LNCAP (cell line): ENCODE measurements around the gene PANK4.

Source experiments
- CTCF ChIP-seq: fragments of 450-650 bp; IDR thresholded peaks from 2 replicates; pipeline ENCODE4 v1.5.1; 2017; ENCODE audit warnings: mild to moderate bottlenecking

Gene PANK4

GRCh38 chr1:2488688-2489087, 37.7 kb downstream of the PANK4 start:
- TF ChIP-seq CTCF = no peak

DNA sequence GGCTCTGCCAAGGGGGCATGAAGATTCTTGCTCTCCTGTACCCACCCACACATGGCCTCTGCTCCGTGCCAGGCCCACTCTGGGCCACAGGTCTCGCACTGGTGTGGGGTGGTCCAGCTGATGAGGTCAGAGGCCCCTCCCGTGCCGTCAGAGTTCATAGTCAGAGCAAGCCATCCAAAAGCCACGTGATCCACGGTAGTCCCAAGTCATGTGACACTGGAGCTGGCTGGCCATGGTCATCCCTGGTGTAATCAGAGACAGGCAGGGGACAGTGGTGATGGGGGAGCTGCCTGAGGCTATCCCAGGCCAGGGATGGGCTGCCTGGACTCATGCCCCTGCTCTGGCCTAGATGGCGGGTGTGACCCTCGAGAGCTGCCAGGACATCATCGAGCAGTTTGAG, 39.8 kb downstream of the PANK4 start:
- no peak for TF ChIP-seq CTCF

DNA sequence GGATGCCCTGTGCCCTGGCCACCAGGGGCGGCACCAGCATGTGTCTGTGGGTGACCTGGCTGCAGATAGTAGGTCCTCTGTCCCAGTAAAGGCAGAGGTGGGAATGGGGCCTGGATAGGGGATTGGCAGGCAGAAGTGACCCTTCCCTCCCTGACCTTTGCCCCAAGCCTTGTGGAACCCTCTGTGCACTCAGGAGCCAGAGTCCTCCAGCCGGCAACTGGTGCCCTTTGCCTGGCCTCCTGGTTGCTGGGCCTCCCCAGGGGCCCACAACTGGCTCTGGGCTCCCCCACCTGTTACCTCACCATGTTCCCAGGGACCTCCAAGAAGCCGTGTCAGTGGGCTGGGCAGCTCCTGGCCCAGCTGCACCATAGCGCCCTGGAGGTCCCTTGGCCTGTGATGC, 40.4 kb downstream of the PANK4 start:
- no peak for TF ChIP-seq CTCF

DNA sequence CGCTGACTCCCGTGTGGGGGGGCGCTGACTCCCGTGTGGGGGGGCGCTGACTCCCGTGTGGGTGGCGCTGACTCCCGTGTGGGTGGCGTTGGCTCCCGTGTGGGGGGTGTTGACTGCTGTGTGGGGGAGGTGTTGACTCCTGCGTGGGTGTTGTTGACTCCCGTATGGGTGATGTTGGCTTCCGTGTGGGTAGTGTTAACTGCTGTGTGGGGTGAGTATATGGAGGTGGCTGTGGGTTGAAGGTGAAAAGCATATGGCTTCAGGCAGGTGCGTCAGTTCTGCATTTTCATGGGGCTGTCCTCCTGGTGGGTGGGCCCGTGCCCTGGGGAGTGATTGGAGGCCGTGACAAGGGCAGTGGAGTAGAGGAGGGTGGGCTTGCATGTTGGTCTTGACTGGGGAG, 42.4 kb downstream of the PANK4 start:
- no peak for TF ChIP-seq CTCF

DNA sequence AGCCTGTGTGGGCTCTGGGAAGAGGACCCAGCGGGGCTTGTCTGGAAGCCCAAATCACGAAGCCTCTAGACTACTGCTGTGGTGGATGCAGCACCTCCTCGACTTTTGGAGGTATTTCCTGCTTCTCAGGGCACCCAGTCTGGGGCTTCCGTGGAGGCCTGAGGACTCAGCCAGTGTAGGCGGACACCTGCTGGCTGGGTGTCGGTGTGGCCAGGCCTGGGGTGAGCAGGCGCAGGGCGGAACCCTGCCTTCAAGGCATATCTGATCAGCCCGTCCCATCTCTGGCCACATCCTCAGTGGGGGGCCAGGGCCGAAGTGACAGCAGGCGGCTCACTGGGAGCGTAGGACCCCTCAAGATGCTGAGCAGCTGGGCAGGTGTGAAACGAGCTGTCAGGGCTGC, 43.4 kb downstream of the PANK4 start:
- TF ChIP-seq CTCF = no peak

- TF ChIP-seq CTCF = no peak
These were observed 43.8 kb downstream of the PANK4 start for GRCh38 chr1:2482588-2482987.

DNA sequence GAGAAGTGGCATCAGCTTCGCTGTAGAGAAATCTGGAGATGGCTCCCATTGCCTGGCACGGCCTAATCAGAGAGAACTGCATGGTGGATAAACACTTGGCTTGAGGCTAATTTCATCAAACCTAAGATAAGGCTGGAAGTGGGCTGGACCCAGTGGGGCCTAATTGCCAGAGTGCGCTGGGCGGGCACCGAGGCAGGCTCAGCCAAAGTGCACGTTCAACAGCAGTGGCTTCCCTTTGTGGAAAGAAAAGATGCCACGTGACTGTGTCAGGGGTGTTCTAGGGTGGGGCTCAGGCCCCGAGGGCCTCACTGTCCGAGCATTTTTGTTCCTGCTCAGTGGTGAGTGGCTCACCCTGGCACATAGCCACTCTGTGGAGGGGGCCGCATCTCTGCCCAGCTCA, 44.5 kb downstream of the PANK4 start:
- TF ChIP-seq CTCF = no peak

DNA sequence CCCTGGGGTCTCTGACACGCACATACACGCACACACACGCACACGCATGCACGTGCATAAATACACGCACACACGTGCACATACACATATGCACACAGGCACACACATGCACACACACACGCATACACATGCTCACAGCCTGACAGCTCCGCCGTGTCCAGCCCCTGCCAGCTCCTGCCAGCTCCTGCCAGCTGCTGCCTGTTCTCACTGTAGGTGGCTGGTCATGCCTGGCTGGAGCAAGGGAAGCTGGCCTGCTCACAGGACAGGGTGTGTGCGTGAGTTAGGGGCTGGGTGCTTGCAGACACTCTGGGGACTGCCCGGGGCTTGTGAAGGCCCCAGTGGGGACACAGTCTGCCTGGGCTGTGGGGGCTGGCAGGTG, 45.4 kb downstream of the PANK4 start:
- TF ChIP-seq CTCF = no peak
